Body of pancreas (tissue), 4 donors: ENCODE measurements around the gene MAP3K6.

ENCODE experiments used
- CTCF ChIP-seq, 7 experiments: fragments of 450-650 bp in 4 of 7; fragments of 200-600 bp in 3 of 7; sonication (generic) in 3 of 7; IDR thresholded peaks; one replicate each; pipeline ENCODE4 v1.5.1; 2016 to 2019; ENCODE audit warnings: antibody characterized with exemption in 7 of 7
- POLR2A ChIP-seq, 3 donors: fragments of 450-650 bp; IDR thresholded peaks; one replicate each; pipeline ENCODE4 v1.6.1; 2016; ENCODE audit warnings: antibody characterized with exemption in 3 of 3, mild to moderate bottlenecking in 2 of 3

GRCh38 chr1:27314737-27315136, 52.0 kb downstream of the MAP3K6 start:
- TF ChIP-seq POLR2A (IDR thresholded peaks at IDR 0.05) (no peak), CTCF (IDR thresholded peaks at IDR 0.05) (no peak)
